Nephron progenitor cell (in vitro differentiated cells): Measurements from ENCODE around the gene HDDC2.

Experiments
- DNase-seq: peaks from one replicate; pipeline ENCODE4 v3.0.0; 2021
- H3K27ac Mint-ChIP-seq: 2 replicates; pipeline ENCODE4 v1.8.0; 2021; ENCODE audit warnings: mild to moderate bottlenecking, moderate library complexity, mixed read lengths
- H3K27me3 Mint-ChIP-seq: 2 replicates; pipeline ENCODE4 v1.8.0; 2021; ENCODE audit warnings: mild to moderate bottlenecking, low read depth, mixed read lengths; ENCODE audit not compliant: poor library complexity
- H3K36me3 Mint-ChIP-seq: 2 replicates; pipeline ENCODE4 v1.8.0; 2021; ENCODE audit warnings: low read depth, mixed read lengths
- H3K4me1 Mint-ChIP-seq: 2 replicates; pipeline ENCODE4 v1.8.0; 2021; ENCODE audit warnings: mixed read lengths
- H3K4me3 Mint-ChIP-seq: 2 replicates; pipeline ENCODE4 v1.8.0; 2021; ENCODE audit warnings: mild to moderate bottlenecking, moderate library complexity, mixed read lengths
- H3K9me3 Mint-ChIP-seq: 2 replicates; pipeline ENCODE4 v1.8.0; 2021; ENCODE audit warnings: mild to moderate bottlenecking, moderate library complexity, mixed read lengths
- CTCF ChIP-seq: fragments of 200-600 bp; sonication (generic); IDR thresholded peaks from 2 replicates; pipeline ENCODE4 v1.5.0; 2021; ENCODE audit warnings: antibody characterized with exemption

The HDDC2 gene

DNA sequence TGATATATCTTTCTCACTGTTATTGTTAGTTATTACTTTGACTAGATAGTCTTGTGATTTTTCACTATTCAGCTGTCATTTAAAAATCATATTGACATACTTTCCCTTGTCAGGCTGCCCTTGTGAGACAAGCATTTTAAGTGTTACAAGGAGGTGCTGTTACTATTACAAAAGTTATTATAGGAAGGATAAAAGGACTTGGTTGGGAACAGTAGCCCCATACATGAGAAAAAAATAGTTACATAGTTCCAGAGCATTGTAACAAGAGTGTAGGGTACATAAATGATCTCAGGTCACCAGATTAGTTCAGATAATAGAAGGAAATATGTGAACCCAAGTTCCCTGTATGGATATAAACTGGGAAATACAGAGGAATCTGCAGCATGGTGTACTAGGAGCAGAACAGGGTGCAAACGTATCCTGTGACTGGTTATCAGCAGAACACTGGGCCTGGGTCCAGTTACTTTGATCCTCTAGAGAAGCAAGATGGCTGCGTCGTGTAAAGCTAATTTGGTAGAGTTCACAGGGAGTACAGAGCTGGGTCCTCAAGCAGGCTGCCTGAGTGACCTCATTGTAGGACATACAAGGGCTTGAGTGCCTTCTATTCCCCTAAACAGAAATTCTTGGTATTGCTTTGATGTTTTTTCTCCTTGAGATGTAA, 38.5 kb upstream of the HDDC2 start:
- Mint-ChIP-seq H3K4me3 (no peak overlapping the region), H3K27ac (no peak overlapping the region), H3K36me3 (peaks cover 4% of the 10 kb centered on the region), H3K9me3 (peaks cover 7% of the 10 kb centered on the region), H3K27me3 (peaks cover 2% of the 10 kb centered on the region), H3K4me1 (no peaks in the 10 kb centered on the region)
- DNase-seq = no peak
- TF ChIP-seq CTCF = no peak

DNA sequence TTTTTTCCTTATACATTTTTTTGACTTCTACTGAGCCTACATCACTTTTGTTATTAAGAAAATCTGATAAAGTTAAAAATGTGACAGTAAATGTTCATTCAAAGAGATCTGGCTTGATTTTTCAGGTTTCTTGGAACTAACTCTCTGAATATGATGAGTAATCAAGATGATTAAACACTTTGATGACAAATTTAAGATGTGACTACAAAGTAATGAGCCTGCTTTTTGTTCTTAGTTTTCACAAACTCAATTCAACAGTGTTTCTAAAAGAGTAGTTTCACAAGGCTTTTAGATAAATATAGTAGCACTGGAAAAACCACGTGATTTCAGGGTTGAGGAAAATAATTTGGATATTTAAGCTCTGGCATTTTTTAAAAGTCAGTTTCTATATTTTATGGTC, 37.9 kb upstream of the HDDC2 start:
- Mint-ChIP-seq H3K4me1 (no peaks in the 10 kb centered on the region), H3K36me3 (peaks cover 7% of the 10 kb centered on the region), H3K4me3 (no peak overlapping the region), H3K9me3 (peaks cover 13% of the 10 kb centered on the region), H3K27ac (no peak overlapping the region), H3K27me3 (peaks cover 2% of the 10 kb centered on the region)
- DNase-seq = no peak
- no peak for TF ChIP-seq CTCF

DNA sequence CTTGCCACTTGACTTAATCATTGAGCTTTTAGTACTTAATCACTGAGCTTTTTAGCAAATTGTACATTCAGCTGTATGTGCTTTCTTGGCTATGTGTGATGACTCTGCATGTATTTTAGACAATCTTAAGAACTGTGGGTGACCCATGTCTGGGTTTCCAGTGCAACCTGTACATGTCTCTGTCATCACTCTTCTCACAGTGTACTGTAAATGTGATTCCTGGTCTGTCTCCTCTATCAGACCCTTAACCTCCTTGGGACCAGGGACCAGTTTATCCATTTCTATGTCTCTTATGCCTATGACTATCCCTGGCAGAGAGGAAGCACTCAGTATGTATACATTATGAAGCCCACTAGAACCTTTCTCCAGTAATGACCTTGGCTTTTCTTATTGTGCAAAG, 36.6 kb upstream of the HDDC2 start:
- no peak for DNase-seq
- Mint-ChIP-seq H3K4me1 (no peaks in the 10 kb centered on the region), H3K9me3 (peaks cover 22% of the 10 kb centered on the region), H3K36me3 (peaks cover 7% of the 10 kb centered on the region), H3K27me3 (peaks cover 2% of the 10 kb centered on the region), H3K27ac (no peak overlapping the region), H3K4me3 (no peak overlapping the region)
- TF ChIP-seq CTCF = no peak

DNA sequence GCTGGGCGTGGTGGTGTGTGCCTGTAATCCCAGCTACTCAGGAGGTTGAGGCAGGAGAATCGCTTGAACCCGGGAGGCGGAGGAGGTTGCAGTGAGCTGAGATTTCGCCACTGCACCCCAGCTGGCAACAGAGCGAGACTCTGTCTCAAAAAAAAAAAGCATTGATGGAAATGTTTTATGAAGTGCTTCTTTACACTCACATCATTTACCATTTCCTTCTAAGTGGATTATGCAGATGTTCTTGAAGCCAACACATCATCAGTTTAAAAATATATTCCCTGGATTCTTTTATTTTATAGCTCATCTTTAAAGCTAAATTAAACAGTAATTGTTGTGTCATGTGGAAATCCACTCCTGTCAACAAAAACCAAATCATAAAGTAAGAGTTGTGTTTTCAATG, 35.9 kb upstream of the HDDC2 start:
- no peak for DNase-seq
- H3K27ac Mint-ChIP-seq = no peak overlapping the region
- H3K36me3 Mint-ChIP-seq = peaks cover 7% of the 10 kb centered on the region
- no peaks in the 10 kb centered on the region for H3K4me1 Mint-ChIP-seq
- no peaks in the 10 kb centered on the region for H3K27me3 Mint-ChIP-seq
- no peak overlapping the region for H3K4me3 Mint-ChIP-seq
- TF ChIP-seq CTCF = no peak
- H3K9me3 Mint-ChIP-seq = peaks cover 22% of the 10 kb centered on the region

DNA sequence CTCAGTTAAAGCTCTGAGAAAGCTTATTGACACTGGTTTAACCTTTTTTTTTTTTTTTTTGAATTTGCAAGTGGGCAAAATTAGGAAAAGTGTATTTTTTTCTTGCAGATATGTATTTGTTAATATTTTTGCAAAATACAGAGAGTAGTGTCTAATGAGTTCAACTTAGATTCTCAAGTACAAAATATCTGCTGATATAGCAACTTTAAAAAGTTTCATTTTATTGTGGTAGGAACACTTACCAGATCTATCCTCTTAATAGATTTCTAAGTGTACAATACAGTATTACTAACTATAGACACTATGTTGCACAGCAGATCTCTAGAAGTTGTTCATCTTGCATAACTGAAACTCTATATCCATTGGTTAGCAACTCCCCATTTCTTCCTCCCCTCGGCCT, 30.9 kb upstream of the HDDC2 start:
- peaks cover 19% of the 10 kb centered on the region for H3K9me3 Mint-ChIP-seq
- DNase-seq = no peak
- no peak overlapping the region for H3K27ac Mint-ChIP-seq
- peaks cover 7% of the 10 kb centered on the region for H3K27me3 Mint-ChIP-seq
- TF ChIP-seq CTCF = no peak
- H3K4me1 Mint-ChIP-seq = no peaks in the 10 kb centered on the region
- H3K4me3 Mint-ChIP-seq = no peak overlapping the region
- peaks cover 7% of the 10 kb centered on the region for H3K36me3 Mint-ChIP-seq

DNA sequence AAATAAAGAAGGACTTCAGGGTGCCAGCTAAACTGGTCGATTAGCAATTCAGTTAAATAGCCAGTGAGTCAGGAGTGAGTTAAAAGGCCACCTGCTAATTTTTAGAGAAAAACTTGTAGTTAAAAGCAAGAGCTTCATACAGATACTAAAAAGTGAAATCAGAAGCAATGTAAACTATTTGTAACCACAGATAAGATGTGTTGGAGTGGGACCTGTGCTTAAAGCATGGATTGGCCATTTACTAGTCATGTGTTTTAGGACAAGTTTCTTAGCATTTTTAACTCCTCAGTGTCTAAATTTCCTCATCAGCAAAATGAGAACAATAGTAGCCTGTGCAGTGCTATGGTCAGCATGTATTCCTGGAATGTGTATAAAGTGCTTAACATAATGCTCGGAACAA, 23.8 kb upstream of the HDDC2 start:
- Mint-ChIP-seq H3K27me3 (peaks cover 7% of the 10 kb centered on the region), H3K36me3 (peaks cover 3% of the 10 kb centered on the region)
- no peak for TF ChIP-seq CTCF

More for the DNA sequence above, 23.8 kb upstream of the HDDC2 start:
- peaks cover 3% of the 10 kb centered on the region for H3K9me3 Mint-ChIP-seq
- no peak overlapping the region for H3K4me3 Mint-ChIP-seq
- no peak for DNase-seq
- H3K4me1 Mint-ChIP-seq = no peaks in the 10 kb centered on the region
- H3K27ac Mint-ChIP-seq = no peak overlapping the region
